GM19035 (cell line): Measurements from ENCODE around the gene ERLEC1.
"Not testable (repeated sequence)": the region's sequence is repeated elsewhere in the genome, so short reads cannot be mapped to it uniquely, and the experiment has no call there.

Source experiments
- ATAC-seq: cut with Tn5 transposase; IDR thresholded peaks from one replicate; pipeline ENCODE4 v1.9.1; 2021; ENCODE audit not compliant: unreplicated experiment

The ERLEC1 gene

DNA sequence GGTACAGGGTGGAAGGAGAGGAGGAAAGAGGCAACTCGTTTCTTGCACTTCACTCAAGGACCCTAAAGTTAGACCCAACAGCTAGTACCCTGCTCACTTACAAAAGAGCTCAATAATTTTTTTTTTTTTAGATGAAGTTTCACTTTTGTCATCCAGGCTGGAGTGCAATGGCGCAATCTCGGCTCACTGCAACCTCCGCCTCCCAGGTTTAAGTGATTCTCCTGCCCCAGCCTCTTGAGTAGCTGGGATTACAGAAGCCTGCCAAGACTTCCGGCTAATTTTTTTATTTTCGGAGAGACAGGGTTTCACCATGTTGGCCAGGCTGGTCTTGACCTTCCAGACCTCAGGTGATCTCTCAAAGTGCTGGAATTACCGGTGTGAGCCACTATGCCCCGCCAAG is 4.2 kb upstream of the ERLEC1 start:
- no peak for ATAC-seq

- ATAC-seq: no peak
Observed at GRCh38 chr2:53784436-53784835, 2.4 kb upstream of the ERLEC1 start.

GRCh38 chr2:53785366-53785765 is 1.5 kb upstream of the ERLEC1 start:
- ATAC-seq: no peak

GRCh38 chr2:53786352-53786704 is 516 bp upstream of the ERLEC1 start:
- ATAC-seq: peak; percentile 11

- ATAC-seq: no peak
Observed at GRCh38 chr2:53787614-53788289, 908 bp downstream of the ERLEC1 start.

DNA sequence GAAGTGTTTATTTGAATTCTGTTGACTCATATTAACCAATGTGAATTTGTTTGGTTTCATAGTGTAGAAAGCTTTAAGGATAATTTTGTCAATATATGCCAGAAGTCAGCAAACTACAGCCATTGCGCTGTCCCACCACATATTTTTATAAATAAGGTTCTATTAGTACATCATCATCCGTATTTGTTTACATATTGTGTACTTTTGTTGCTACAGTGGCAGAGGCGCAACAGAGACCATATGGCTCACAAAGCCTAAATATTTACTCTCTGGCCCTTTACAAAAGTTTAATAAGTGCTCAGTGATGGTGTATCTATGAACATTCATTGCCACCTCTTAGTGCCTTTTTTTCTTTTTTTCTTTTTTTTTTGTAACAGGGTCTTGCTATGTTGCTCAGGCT is 6.4 kb downstream of the ERLEC1 start:
- no peak for ATAC-seq

DNA sequence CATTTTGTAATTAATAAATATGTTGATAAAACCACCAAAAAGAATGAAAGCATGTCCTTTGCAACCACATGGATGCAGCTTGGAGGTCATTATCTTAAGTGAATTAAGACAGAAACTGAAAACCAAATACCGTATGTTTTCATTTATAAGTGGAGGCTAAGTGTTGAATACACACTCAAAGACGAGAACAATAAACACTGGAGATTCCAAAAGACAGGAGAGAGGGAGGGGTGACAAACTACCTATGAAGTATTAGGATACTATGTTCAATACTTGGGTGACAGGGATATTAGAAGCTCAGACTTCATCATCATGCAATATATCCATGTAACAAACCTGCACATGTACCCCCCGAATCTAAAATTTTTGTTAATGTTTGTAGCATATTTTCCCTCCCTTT is 7.0 kb downstream of the ERLEC1 start:
- no peak for ATAC-seq

DNA sequence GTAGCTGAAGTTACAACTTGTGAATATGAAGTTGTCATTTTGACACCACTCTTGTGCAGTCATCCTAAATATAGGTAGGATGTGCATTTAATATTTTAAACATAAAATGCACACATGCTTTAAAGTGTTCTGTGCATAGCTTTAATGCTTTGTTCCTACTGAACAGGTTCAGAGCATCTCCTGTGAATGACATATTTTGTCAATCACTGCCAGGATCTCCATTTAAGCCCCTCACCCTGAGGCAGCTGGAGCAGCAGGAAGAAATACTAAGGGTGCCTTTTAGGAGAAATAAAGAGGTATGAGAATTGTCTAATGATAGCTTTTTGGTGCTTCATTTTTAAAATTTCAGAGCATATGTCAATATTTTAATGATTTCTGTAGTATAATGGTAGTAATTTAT is 14.7 kb downstream of the ERLEC1 start:
- ATAC-seq: no peak

- no peak for ATAC-seq
Observed at GRCh38 chr2:53802617-53803151, 15.8 kb downstream of the ERLEC1 start.

- ATAC-seq: no peak
Observed at GRCh38 chr2:53811601-53812000, 24.8 kb downstream of the ERLEC1 start.

DNA sequence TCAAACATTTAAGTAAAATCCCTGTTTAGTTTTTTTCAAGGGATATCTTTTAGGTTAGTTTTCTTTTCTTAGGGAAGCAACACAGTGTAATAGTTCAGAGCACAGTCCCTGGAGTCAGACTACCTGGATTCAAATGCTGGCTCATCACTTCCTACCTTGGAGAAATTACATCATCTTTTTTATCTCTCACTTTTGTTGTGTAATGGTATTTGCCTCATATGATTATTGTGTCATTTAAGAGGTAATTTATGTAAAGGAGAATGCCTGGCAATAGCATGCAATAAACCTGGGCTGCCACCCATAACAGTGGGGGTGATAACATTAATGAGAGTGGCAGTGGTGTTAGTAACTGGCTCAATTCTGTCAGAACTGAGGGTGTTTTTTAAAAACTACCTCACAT is 26.3 kb downstream of the ERLEC1 start:
- ATAC-seq: no peak

- no peak for ATAC-seq
Observed at GRCh38 chr2:53818854-53819435, 32.1 kb downstream of the ERLEC1 start.

DNA sequence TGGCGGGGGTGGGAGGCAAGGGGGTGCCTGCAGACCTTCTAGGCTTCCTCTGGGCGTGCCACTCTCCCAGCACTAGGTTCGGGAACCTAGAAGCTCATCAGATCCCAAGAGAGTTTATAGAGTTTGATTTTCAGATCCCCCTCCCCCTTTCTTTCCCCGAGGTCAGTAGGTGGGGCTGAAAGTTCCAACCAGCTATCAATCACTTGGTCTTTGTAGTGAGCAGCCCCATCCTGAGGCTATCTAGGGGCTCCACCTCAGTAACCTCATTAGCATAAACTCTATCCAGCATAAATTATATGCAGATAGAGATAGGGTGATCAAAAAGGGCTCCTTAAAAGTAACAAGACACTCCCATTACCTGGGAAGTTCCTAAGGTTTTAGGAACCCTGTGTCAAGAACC is 32.8 kb downstream of the ERLEC1 start:
- ATAC-seq: no peak

- ATAC-seq: no peak
Observed at GRCh38 chr2:53820048-53820447, 33.2 kb downstream of the ERLEC1 start.

DNA sequence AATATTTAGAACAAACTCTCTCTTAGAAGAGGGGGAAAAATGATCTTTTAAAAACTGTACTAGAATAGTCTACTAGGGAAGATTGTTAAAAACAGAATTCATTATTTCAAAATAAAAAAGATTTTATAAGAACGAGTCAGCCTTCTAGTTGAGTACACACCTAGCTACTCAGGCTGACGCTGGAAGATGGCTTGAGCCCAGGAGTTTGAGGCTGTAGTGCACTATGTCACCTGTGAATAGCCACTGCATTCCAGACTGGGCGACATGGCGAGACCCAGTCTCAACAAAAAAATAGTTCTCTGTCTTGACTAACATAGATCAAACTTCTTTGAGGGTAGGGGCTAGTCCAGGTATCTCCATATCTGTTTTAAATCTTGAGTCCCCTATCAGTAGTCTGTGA is 33.9 kb downstream of the ERLEC1 start:
- no peak for ATAC-seq

GRCh38 chr2:53821810-53822209 is 35.0 kb downstream of the ERLEC1 start:
- ATAC-seq: no peak

- not testable (repeated sequence) for ATAC-seq
Observed at GRCh38 chr2:53823639-53824038, 36.8 kb downstream of the ERLEC1 start.

GRCh38 chr2:53826030-53826410 is 39.2 kb downstream of the ERLEC1 start:
- no peak for ATAC-seq

- no peak for ATAC-seq
Observed at GRCh38 chr2:53826587-53827397, 39.9 kb downstream of the ERLEC1 start.

- no peak for ATAC-seq
Observed at GRCh38 chr2:53827398-53828175, 40.7 kb downstream of the ERLEC1 start.

- ATAC-seq: no peak
Observed at GRCh38 chr2:53828331-53828730, 41.5 kb downstream of the ERLEC1 start.
